HG03159 (cell line): ENCODE results near the gene SLC6A3.

Source experiments
- ATAC-seq: cut with Tn5 transposase; IDR thresholded peaks from one replicate; pipeline ENCODE4 v1.9.1; 2021; ENCODE audit warnings: mild to moderate bottlenecking, moderate library complexity; ENCODE audit not compliant: unreplicated experiment

Gene SLC6A3

GRCh38 chr5:1442222-1443145, 2.8 kb downstream of the SLC6A3 start:
- ATAC-seq = no peak

GRCh38 chr5:1441166-1441865, 3.9 kb downstream of the SLC6A3 start:
- ATAC-seq = no peak

GRCh38 chr5:1440098-1440493, 5.1 kb downstream of the SLC6A3 start:
- ATAC-seq = no peak

- ATAC-seq = no peak
These were observed 5.7 kb downstream of the SLC6A3 start for GRCh38 chr5:1439388-1440097.

GRCh38 chr5:1438871-1439270, 6.4 kb downstream of the SLC6A3 start:
- no peak for ATAC-seq

GRCh38 chr5:1437876-1438559, 7.2 kb downstream of the SLC6A3 start:
- no peak for ATAC-seq

GRCh38 chr5:1437226-1437829, 7.9 kb downstream of the SLC6A3 start:
- ATAC-seq = no peak

- no peak for ATAC-seq
These were observed 8.6 kb downstream of the SLC6A3 start for GRCh38 chr5:1436681-1437080.

- no peak for ATAC-seq
These were observed 9.2 kb downstream of the SLC6A3 start for GRCh38 chr5:1436036-1436435.

GRCh38 chr5:1435369-1435768, 9.9 kb downstream of the SLC6A3 start:
- ATAC-seq = no peak

GRCh38 chr5:1432296-1432695, 12.9 kb downstream of the SLC6A3 start:
- no peak for ATAC-seq

- no peak for ATAC-seq
These were observed 13.3 kb downstream of the SLC6A3 start for GRCh38 chr5:1431896-1432295.

GRCh38 chr5:1431021-1431811, 14.0 kb downstream of the SLC6A3 start:
- no peak for ATAC-seq

GRCh38 chr5:1430121-1430795, 15.0 kb downstream of the SLC6A3 start:
- no peak for ATAC-seq

GRCh38 chr5:1429496-1429895, 15.7 kb downstream of the SLC6A3 start:
- ATAC-seq = no peak

GRCh38 chr5:1429066-1429465, 16.2 kb downstream of the SLC6A3 start:
- no peak for ATAC-seq

GRCh38 chr5:1428107-1428506, 17.1 kb downstream of the SLC6A3 start:
- ATAC-seq = no peak

- no peak for ATAC-seq
These were observed 20.5 kb downstream of the SLC6A3 start for GRCh38 chr5:1424716-1425115.

- ATAC-seq = no peak
These were observed 21.2 kb downstream of the SLC6A3 start for GRCh38 chr5:1423901-1424603.
